Measurements from ENCODE around the gene PLPPR3. TPM values are rescaled to one million over a fixed set of nuclear protein-coding genes. Genes with fewer than 3 reads are reported as not detected.

PLPPR3 gene
- total RNA-seq, 1 experiment from 2014 or later: 0.81 TPM

DNA sequence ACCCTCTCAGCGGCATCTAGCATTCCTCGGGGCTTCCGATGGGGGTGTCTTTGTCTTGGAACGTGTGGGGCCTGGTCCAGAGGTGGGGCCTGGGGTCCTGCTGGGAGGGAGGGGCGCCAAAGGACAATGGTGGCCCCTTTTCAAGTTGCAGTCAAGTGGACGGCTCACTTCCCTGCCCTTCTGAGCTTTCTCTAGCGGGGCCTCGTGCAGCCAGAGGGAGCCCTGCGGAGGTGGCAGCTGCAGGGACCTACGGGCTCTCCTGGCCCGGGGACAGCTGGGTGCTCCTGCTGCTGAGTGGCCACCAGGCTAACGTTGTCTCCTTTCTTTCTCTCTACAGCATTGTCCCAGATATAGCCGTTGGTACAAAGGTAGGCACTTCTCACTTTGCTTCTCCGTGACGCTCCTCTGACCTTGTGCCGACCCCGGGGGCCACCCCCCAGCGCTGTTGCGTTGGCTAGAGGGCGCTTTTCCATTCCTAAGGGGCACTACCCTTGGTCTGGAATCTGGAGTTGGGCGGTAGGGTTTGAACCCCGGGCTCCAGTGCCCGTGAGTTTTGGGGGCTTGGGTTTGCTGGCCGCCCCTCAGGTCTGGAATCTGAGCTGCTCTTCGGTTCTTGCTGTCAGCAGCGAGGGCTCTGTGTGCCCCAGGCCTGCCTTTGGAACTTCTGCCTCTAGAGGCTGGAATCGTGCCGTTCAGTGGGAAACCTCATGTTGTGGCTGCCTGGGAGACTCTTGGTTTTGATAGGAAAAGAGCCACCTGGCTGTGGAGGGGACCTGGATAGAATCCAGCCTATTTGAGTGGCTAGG, 22.5 kb downstream of the PLPPR3 start:
- H3K27me3 ChIP-seq (ENCODE audit: insufficient read depth, low read depth): no peaks in the 10 kb centered on the region
- H3K9me3 ChIP-seq (ENCODE audit: insufficient read depth, low read depth): no peaks in the 10 kb centered on the region
- ChIA-PET CTCF (interaction anchor here (0.6 kb wide), 1 partner anchor 209 kb away, joined by 3 read pairs; no protein-coding TSS in a partner anchor), POLR2A (ENCODE audit: unreplicated experiment) (no interaction called here)
- peaks cover 64% of the 10 kb centered on the region for H4K20me1 ChIP-seq (ENCODE audit: insufficient read depth)
- peaks cover 23% of the 10 kb centered on the region for H3K4me1 ChIP-seq (replicated peaks; ENCODE audit: insufficient read depth)
- H3K4me3 ChIP-seq: peak overlapping the region; percentile 78
- no peak overlapping the region for H2AFZ ChIP-seq
- peak overlapping the region; percentile 97 for H3K4me2 ChIP-seq
- DNase-seq: no peak
- peaks cover 38% of the 10 kb centered on the region; the same call in 1 of the 2 replicates for H3F3A ChIP-seq (ENCODE audit: insufficient read depth, low read depth)
- intact Hi-C loops (cut with micrococcal nuclease; ENCODE audit: unreplicated experiment): no loop called here
- peak overlapping the region; percentile 72 for H3K27ac ChIP-seq
- TF ChIP-seq EZH2 (IDR thresholded peaks at IDR 0.05; ENCODE audit: low read depth): no peak
- TF ChIP-seq CTCF (conservative IDR thresholded peaks at IDR 0.05): 0 out of 2 replicates have a peak, but pooled peaks have one; percentile 12
- no TSS peak for BruUV-seq (replicated peaks)
- H3K36me3 ChIP-seq (ENCODE audit: low read depth): peaks cover 27% of the 10 kb centered on the region
- H3K79me2 ChIP-seq (ENCODE audit: low read depth): peaks cover 64% of the 10 kb centered on the region
- no peaks in the 10 kb centered on the region for H3K9me2 ChIP-seq (ENCODE audit: insufficient read depth)

DNA sequence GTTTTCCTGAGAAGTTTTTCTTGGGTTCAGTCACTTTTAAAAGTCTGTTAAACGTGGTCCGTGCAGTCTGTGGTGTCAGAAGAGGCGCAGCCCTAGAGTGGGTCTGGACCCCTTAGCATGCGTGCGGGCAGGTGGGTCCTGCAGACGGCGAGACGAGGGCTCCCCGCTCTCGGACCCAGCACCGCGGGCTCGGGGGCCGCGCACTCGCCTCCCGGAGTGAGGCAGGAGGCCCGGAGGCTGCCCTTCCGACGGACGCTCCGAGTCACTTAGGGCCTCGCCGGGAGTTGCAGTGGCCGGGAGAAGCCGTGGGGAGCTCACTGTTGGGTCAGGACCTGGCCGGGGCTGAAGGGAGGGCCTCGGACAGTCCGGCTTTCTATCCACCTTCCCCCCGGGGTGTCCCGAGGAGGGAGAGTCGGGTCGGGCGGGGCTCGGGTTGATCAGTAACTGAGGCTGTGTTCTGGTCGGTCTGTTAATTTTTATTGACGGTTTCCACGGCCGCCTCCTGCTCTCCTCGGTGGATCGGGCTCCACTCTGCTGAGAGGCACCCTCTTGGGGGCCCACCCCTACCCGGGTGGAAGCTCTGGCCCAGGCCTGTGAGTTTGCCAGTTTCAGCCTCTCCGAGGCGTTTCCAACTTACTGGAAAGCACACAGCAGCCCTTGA, 23.2 kb downstream of the PLPPR3 start:
- peak overlapping the region; percentile 97 for H3K4me2 ChIP-seq
- no peaks in the 10 kb centered on the region for H3K9me3 ChIP-seq (ENCODE audit: insufficient read depth, low read depth)
- no peak for DNase-seq
- TF ChIP-seq CTCF (conservative IDR thresholded peaks at IDR 0.05) (no peak), EZH2 (IDR thresholded peaks at IDR 0.05; ENCODE audit: low read depth) (no peak)
- peak overlapping the region; percentile 78 for H3K4me3 ChIP-seq
- intact Hi-C loops (cut with micrococcal nuclease; ENCODE audit: unreplicated experiment): no loop called here
- no peak overlapping the region for H2AFZ ChIP-seq
- peaks cover 57% of the 10 kb centered on the region for H3K79me2 ChIP-seq (ENCODE audit: low read depth)
- no TSS peak for BruUV-seq (replicated peaks)
- H3K27ac ChIP-seq: peak overlapping the region; percentile 44; the same call in 1 of the 2 replicates
- H3K4me1 ChIP-seq (replicated peaks; ENCODE audit: insufficient read depth): peaks cover 23% of the 10 kb centered on the region
- peaks cover 38% of the 10 kb centered on the region; the same call in 1 of the 2 replicates for H3F3A ChIP-seq (ENCODE audit: insufficient read depth, low read depth)
- ChIA-PET POLR2A (ENCODE audit: unreplicated experiment) (no interaction called here), CTCF (no interaction called here)
- H3K27me3 ChIP-seq (ENCODE audit: insufficient read depth, low read depth): no peaks in the 10 kb centered on the region
- peaks cover 57% of the 10 kb centered on the region for H4K20me1 ChIP-seq (ENCODE audit: insufficient read depth)
- peaks cover 22% of the 10 kb centered on the region for H3K36me3 ChIP-seq (ENCODE audit: low read depth)
- H3K9me2 ChIP-seq (ENCODE audit: insufficient read depth): no peaks in the 10 kb centered on the region

DNA sequence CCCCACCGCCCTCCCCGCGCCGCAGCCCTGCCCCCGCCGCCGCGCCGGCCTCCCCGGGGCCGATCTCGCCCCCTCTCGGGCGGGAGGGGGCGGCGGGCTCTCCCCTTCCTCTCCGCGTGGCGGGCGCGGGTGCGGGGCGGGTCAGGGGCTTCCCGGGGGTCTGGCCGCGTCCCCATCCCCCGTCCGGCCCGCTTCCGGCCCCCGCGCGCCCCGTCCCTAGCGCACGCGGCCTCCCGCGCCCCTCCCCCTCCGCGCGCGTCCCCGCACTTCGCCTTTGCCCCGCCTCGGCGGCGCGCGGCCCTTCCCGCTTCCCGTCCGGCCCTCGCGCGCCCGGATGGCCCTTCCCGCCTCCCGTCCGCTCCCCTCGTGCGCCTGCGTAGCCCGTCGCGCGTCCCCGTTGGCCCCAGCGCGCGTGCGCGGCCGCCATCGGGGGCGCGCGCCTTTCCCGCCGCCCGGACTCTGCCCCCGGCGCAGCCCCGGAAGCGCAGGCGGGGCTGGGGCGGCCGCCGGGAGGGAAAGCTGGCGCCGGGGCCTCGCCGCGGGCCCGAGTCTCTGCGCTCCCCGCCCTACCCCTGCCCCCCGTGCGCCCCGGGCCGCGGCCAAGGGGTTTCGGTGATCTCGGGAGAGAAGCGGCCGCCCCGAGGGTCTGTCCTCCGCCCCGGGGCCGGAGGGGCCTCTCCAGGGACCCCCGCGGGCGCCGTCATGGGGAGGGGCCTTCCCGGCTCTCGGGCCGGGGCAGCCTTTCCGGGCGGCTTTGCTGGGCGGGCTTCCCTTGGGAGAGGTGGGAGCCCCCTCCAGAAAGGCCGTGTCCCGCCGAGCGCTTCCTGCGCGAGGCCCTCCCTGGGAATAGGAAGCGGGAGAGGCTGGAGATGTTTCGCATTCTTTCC, 24.0 kb downstream of the PLPPR3 start:
- Histone ChIP-seq H3K9me2 (ENCODE audit: insufficient read depth) (no peaks in the 10 kb centered on the region), H3K27me3 (ENCODE audit: insufficient read depth, low read depth) (no peaks in the 10 kb centered on the region), H3K4me2 (peak overlapping the region; percentile 97), H3K36me3 (ENCODE audit: low read depth) (peaks cover 14% of the 10 kb centered on the region), H3K27ac (peak overlapping the region; percentile 85), H3K4me1 (replicated peaks; ENCODE audit: insufficient read depth) (peaks cover 23% of the 10 kb centered on the region), H2AFZ (no peak overlapping the region), H3K79me2 (ENCODE audit: low read depth) (peaks cover 49% of the 10 kb centered on the region), H3K4me3 (peak overlapping the region; percentile 78), H3F3A (ENCODE audit: insufficient read depth, low read depth) (peaks cover 38% of the 10 kb centered on the region; the same call in 1 of the 2 replicates), H4K20me1 (ENCODE audit: insufficient read depth) (peaks cover 49% of the 10 kb centered on the region), H3K9me3 (ENCODE audit: insufficient read depth, low read depth) (no peaks in the 10 kb centered on the region)
- CTCF ChIA-PET: no interaction called here
- no peak for TF ChIP-seq CTCF (conservative IDR thresholded peaks at IDR 0.05)
- no peak for TF ChIP-seq EZH2 (IDR thresholded peaks at IDR 0.05; ENCODE audit: low read depth)
- BruUV-seq (replicated peaks): no TSS peak
- POLR2A ChIA-PET (ENCODE audit: unreplicated experiment): no interaction called here
- intact Hi-C loops (cut with micrococcal nuclease; ENCODE audit: unreplicated experiment): loop anchor here (2.0 kb wide), 3 partner anchors 15 to 225 kb away; partner anchors contain the start of gene BSG
- peak; percentile 60 to 87 for DNase-seq
